ENCODE data around the gene ZNF784. TPM values are rescaled to one million over a fixed set of nuclear protein-coding genes. Genes with fewer than 3 reads are reported as not detected.

Gene ZNF784
- total and polyA plus RNA-seq, 2 of the 8 experiments (the other 6 are each of a cell fraction or from before 2014, with no cell fraction given) = 6.5 to 8.0 TPM

- DNase-seq (ENCODE audit: low read depth in 1 of 2, low spot score in 2 of 2) (peak in 1 of 2 experiments; percentile 90), FAIRE-seq (no peak)
- Histone ChIP-seq H3K4me2 (ENCODE audit: insufficient read depth in 1 of 2, low read depth in 2 of 2, low read length in 2 of 2) (peak within 1 kb of the TSS; percentile 90 to 99), H3K79me1 (ENCODE audit: low read depth, low read length) (peaks cover 11% of the 10 kb centered on the region), H4K8ac (ENCODE audit: extremely low read depth, insufficient read depth, low read length) (peak within 1 kb of the TSS; percentile 81), H3K18ac (ENCODE audit: extremely low read depth, low read length) (peak within 1 kb of the TSS; percentile 94; the same call in 1 of the 2 replicates), H2BK12ac (ENCODE audit: low read depth, low read length) (0 out of 2 replicates have a peak within 1 kb of the TSS, but pooled peaks have one; percentile 35), H3K56ac (replicated peaks; ENCODE audit: insufficient read length, low read depth, low read length) (peak within 1 kb of the TSS; percentile 90), H2BK15ac (ENCODE audit: low read length) (no peak within 1 kb of the TSS), H3K14ac (ENCODE audit: insufficient read length) (peak within 1 kb of the TSS; percentile 55), H3K4me1 (replicated peaks in 1 of 4; ENCODE audit: control insufficient read depth in 3 of 4, insufficient read depth in 4 of 4, low read length in 3 of 4) (peaks cover 0 to 22% (median 10%) of the 10 kb centered on the region in 4 experiments; a peak in 6 of 7 replicates), H3K23me2 (ENCODE audit: low read depth, low read length) (peaks cover 31% of the 10 kb centered on the region), H2BK120ac (replicated peaks; ENCODE audit: low read depth, low read length) (peak within 1 kb of the TSS; percentile 82), H3K36me3 (ENCODE audit: control insufficient read depth in 2 of 4, insufficient read depth in 4 of 4, low read length in 3 of 4) (peaks cover 7 to 13% (median 10%) of the 10 kb centered on the region in 4 experiments), H2AFZ (ENCODE audit: low read length) (no peak within 1 kb of the TSS), H3K23ac (ENCODE audit: insufficient read length) (peak within 1 kb of the TSS; percentile 61), H4K5ac (ENCODE audit: insufficient read length, low read depth, low read length) (peak within 1 kb of the TSS; percentile 81), H3K4ac (replicated peaks; ENCODE audit: insufficient read length, low read depth, low read length) (peak within 1 kb of the TSS; percentile 96), H4K91ac (replicated peaks; ENCODE audit: insufficient read length, low read length) (peak within 1 kb of the TSS; percentile 75), H2BK20ac (ENCODE audit: low read length) (no peak within 1 kb of the TSS), H3K9me3 (ENCODE audit: insufficient read depth in 2 of 2, low read depth in 1 of 2, low read length in 1 of 2) (no peaks in the 10 kb centered on the region; a peak in 1 of 4 replicates), H2AK5ac (ENCODE audit: low read depth, low read length) (peak within 1 kb of the TSS; percentile 75; the same call in 1 of the 2 replicates), H3K4me3 (ENCODE audit: extremely low read depth in 1 of 4, insufficient read depth in 2 of 4, low read depth in 3 of 4, low read length in 4 of 4) (peak within 1 kb of the TSS; percentile 74 to 98 (median 88)), H3K27ac (ENCODE audit: low read depth, low read length) (peak within 1 kb of the TSS; percentile 48), H2BK5ac (ENCODE audit: low read depth, low read length) (peak within 1 kb of the TSS; percentile 63), H3K9ac (replicated peaks in 1 of 4; ENCODE audit: extremely low read depth in 1 of 4, low read depth in 3 of 4, low read length in 3 of 4) (peak within 1 kb of the TSS; percentile 52 to 88 (median 75)), H3K27me3 (replicated peaks in 1 of 4; ENCODE audit: control insufficient read depth in 3 of 4, extremely low read depth in 1 of 4, insufficient read depth in 3 of 4, low read length in 3 of 4) (no peaks in the 10 kb centered on the region), H3K79me2 (ENCODE audit: control insufficient read depth in 1 of 2, insufficient read depth in 2 of 2, low read length in 2 of 2) (peaks cover 4 to 21% of the 10 kb centered on the region in 2 experiments; a peak in 3 of 4 replicates), H4K20me1 (replicated peaks in 1 of 2; ENCODE audit: control insufficient read depth in 1 of 2, insufficient read depth in 2 of 2, low read length in 2 of 2) (peaks cover 0 to 7% of the 10 kb centered on the region in 2 experiments)
- WGBS, 2 experiments (ENCODE audit: extremely low coverage in 1 of 2, insufficient coverage in 1 of 2, insufficient read length in 1 of 2, insufficient replicate concordance in 2 of 2, low coverage in 1 of 2, low lambda C conversion rate in 2 of 2, missing lambda C conversion rate in 1 of 2) = 2% methylated on average over 32 of the region's 56 CpGs; no CpG with 5 or more reads in 1 of the 2 experiments
- POLR2A ChIA-PET (ENCODE audit: partially characterized antibody) = interaction anchor here (0.6 to 9.2 kb wide), 11 partner anchors 9 to 761 kb away, joined by 3 to 96 read pairs (median 4); partner anchors contain the start of genes U2AF2, ZNF628, ZNF784 and ZNF865
- CTCF ChIA-PET (ENCODE audit: partially characterized antibody) = interaction anchor here (1.0 to 4.0 kb wide), 5 partner anchors 9 to 62 kb away, joined by 3 to 18 read pairs (median 4); no protein-coding TSS in a partner anchor
- TF ChIP-seq SIN3A (conservative IDR thresholded peaks at IDR 0.05 in 1 of 2, IDR thresholded peaks at IDR 0.05 in 1 of 2; ENCODE audit: low read depth in 1 of 2, low read length in 2 of 2) = peak; percentile 93 to 97; a peak in 3 of 4 replicates
- TF ChIP-seq MAX (IDR thresholded peaks at IDR 0.05) = peak; percentile 49; the same call in 1 of the 2 replicates
- TF ChIP-seq EGR1 (IDR thresholded peaks at IDR 0.05; ENCODE audit: borderline replicate concordance, low read depth, low read length) = peak; percentile 45; the same call in 1 of the 2 replicates
- peak; percentile 67 for TF ChIP-seq TAF7 (optimal IDR thresholded peaks at IDR 0.05; ENCODE audit: borderline replicate concordance, low read depth, low read length)
- TF ChIP-seq FOSL1 (IDR thresholded peaks at IDR 0.05; ENCODE audit: insufficient read depth, low read depth, low read length) = no peak
- TF ChIP-seq SAP30 (IDR thresholded peaks at IDR 0.05; ENCODE audit: insufficient read depth, insufficient replicate concordance, low read length) = peak; percentile 42
- peak; percentile 53 for TF ChIP-seq CREB1 (IDR thresholded peaks at IDR 0.05)
- TF ChIP-seq TBP (IDR thresholded peaks at IDR 0.05; ENCODE audit: low read depth, low read length) = peak; percentile 84
- no peak for TF ChIP-seq EZH2 (IDR thresholded peaks at IDR 0.05; ENCODE audit: low read depth, low read length, severe bottlenecking)
These were observed 18.9 kb upstream of the ZNF784 start, which contains the start of gene ZNF581 for GRCh38 chr19:55643003-55643886. Gene ZNF581, plus strand, starts transcription at chr19:55643649. Its CDS starts 923 bp downstream, at chr19:55644572.
